Ovary (tissue), 9 donors: ENCODE data around the gene ZNF234. TPM values are rescaled to one million over a fixed set of nuclear protein-coding genes. Genes with fewer than 3 reads are reported as not detected.
"Not testable (repeated sequence)": the region's sequence is repeated elsewhere in the genome, so short reads cannot be mapped to it uniquely, and the experiment has no call there.

ENCODE experiments used
- DNase-seq, 5 donors: peaks; one replicate each; pipeline ENCODE4 v3.0.0-alpha.2; 2019 to 2020
- H3K27ac ChIP-seq, 2 donors: fragments of 200-600 bp; one replicate each; pipeline versions ENCODE4 v1.5.1 to v1.8.0; 2019 to 2022
- H3K27me3 ChIP-seq: fragments of 200-600 bp; one replicate; pipeline ENCODE4 v1.8.0; 2022
- H3K36me3 ChIP-seq: fragments of 200-600 bp; sonication (generic); one replicate; pipeline ENCODE4 v1.5.1; 2019
- H3K4me1 ChIP-seq: one replicate; pipeline ENCODE4 v1.8.1; 2013; ENCODE audit warnings: mild to moderate bottlenecking, moderate library complexity; ENCODE audit not compliant: insufficient read depth
- H3K4me3 ChIP-seq: fragments of 200-600 bp; sonication (generic); one replicate; pipeline ENCODE4 v1.5.1; 2017
- H3K9me3 ChIP-seq, 2 donors: fragments of 200-600 bp in 1 of 2; sonication (generic) in 1 of 2; one replicate each; pipeline versions ENCODE4 v1.5.1 to v1.8.1; 2013 to 2019; ENCODE audit warnings: mild to moderate bottlenecking in 1 of 2, moderate library complexity in 1 of 2
- CTCF ChIP-seq, 3 donors: fragments of 450-650 bp in 2 of 3; fragments of 200-600 bp in 1 of 3; IDR thresholded peaks; one replicate each; pipeline versions ENCODE4 v1.5.1 to v1.8.0; 2016 to 2022; ENCODE audit warnings: antibody characterized with exemption in 3 of 3, mild to moderate bottlenecking in 1 of 3
- EP300 ChIP-seq: sonication (generic); formaldehyde crosslinking; IDR thresholded peaks from one replicate; pipeline ENCODE4 v1.6.1; 2017; ENCODE audit warnings: antibody characterized with exemption
- POLR2A ChIP-seq: fragments of 450-650 bp; IDR thresholded peaks from one replicate; pipeline ENCODE4 v1.6.1; 2017; ENCODE audit warnings: antibody characterized with exemption, mild to moderate bottlenecking, moderate library complexity
- WGBS, 3 donors: extraction: QIAGEN DNeasy Blood & Tissue Kit in 1 of 3; methylation state at CpG; one replicate each; pipeline versions ENCODE4 v1.1.5 to v1.1.7; 2013 to 2017; 5-methylcytosine and 5-hydroxymethylcytosine counted together
- intact Hi-C, 4 donors: fragments of 100-400 bp; cut with DNase I; formaldehyde crosslinking; loops; one replicate each; pipeline versions ENCODE4 v1.11.0 to v1.15.1; 2022 to 2023
- polyA plus RNA-seq, 2 donors: library from polyadenylated mRNA; stranded (reverse); fragments of 200-250 nt in 1 of 2; fragments of 350-450 nt in 1 of 2; fragmentation: Illumina TruSeq in 1 of 2; extraction: RNeasy Lipid Tissue Mini Kit (QIAGEN cat#74804) in 1 of 2; gene quantifications; one replicate each; pipeline ENCODE4 v1.2.3, GENCODE V29; 2013 to 2014
- total RNA-seq, 7 donors: library from RNA; depleted of rRNA in 2 of 7; stranded (reverse); fragments of >200 nt in 2 of 7; fragmentation: NEBNext Ultra II Directional in 3 of 7; extraction: Animal tissue kit (Norgen Biotek cat#: 25700) in 3 of 7; gene quantifications; one replicate each; pipeline versions ENCODE4 v1.1.0 to v1.2.4, GENCODE V29; 2016 to 2023
- donor health status: DM: no; HTN: no; CAD: no; lungs with moderate emphysema.
- donor health status: DM: no; HTN: no; CAD: no.
- donor health status: Bipolar disorder and iron deficiency.
- donor health status: DM: yes; HTN: yes; CAD: no.
- donor health status: DM: no; HTN: no; CAD: no.
- donor health status: DM: yes; HTN: yes; CAD: no.

The ZNF234 gene
- total and polyA plus RNA-seq, 9 donors = 4.2 to 14.4 (median 10.4) TPM

- no peaks in the 10 kb centered on the region for H3K9me3 ChIP-seq
- peak in 2 of 5 donors; percentile 18 to 28 for DNase-seq
Measured at GRCh38 chr19:44113784-44114390, 27.5 kb upstream of the ZNF234 start.

GRCh38 chr19:44121162-44121561 is 20.2 kb upstream of the ZNF234 start:
- H3K9me3 ChIP-seq = peaks cover 0 to 27% of the 10 kb centered on the region in 2 donors

More at GRCh38 chr19:44113784-44114390, 27.5 kb upstream of the ZNF234 start:
- Histone ChIP-seq H3K27ac (peak overlapping the region in 1 of 2 donors; percentile 50), H3K27me3 (no peaks in the 10 kb centered on the region), H3K36me3 (no peaks in the 10 kb centered on the region), H3K4me3 (peak overlapping the region; percentile 77), H3K4me1 (peaks cover 8% of the 10 kb centered on the region)
- WGBS, 3 donors = 1 to 3% (median 2%) methylated on average over 18 of the region's 18 CpGs
- TF ChIP-seq CTCF (IDR thresholded peaks at IDR 0.05) (no peak), POLR2A (no peak), EP300 (no peak)
- intact Hi-C loops = loop anchor here in 2 of 4 donors (5.0 to 10.0 kb wide), 3 partner anchors 48 to 109 kb away; partner anchors contain the start of genes ZNF223 (in 1 of the 2) and ZNF230 (in 1 of the 2)

DNA sequence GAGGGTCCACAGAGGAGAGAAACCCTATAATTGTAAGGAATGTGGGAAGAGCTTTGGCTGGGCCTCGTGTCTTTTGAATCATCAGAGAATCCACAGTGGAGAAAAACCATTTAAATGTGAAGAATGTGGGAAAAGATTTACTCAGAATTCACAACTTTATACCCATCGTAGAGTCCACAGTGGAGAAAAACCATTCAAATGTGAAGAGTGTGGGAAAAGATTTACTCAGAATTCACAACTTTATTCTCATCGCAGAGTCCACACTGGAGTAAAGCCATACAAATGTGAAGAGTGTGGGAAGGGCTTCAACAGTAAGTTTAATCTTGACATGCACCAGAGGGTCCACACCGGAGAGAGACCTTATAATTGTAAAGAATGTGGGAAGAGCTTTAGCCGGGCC is 9.4 kb upstream of the ZNF234 start:
- Histone ChIP-seq H3K4me3 (no peak overlapping the region), H3K4me1 (no peaks in the 10 kb centered on the region), H3K27me3 (no peaks in the 10 kb centered on the region), H3K9me3 (peaks cover 3 to 44% of the 10 kb centered on the region in 2 donors), H3K36me3 (no peaks in the 10 kb centered on the region), H3K27ac (no peak overlapping the region)
- intact Hi-C loops = no loop called here
- no peak for DNase-seq
- TF ChIP-seq EP300 = no peak
- no peak for TF ChIP-seq CTCF (IDR thresholded peaks at IDR 0.05)
- TF ChIP-seq POLR2A = no peak
- WGBS, 3 donors = 93% methylated on average over 5 of the region's 5 CpGs

More at GRCh38 chr19:44121162-44121561, 20.2 kb upstream of the ZNF234 start:
- H3K4me1 ChIP-seq, H3K27me3 ChIP-seq, intact Hi-C loops, DNase-seq, H3K4me3 ChIP-seq, H3K36me3 ChIP-seq, H3K27ac ChIP-seq: not testable (repeated sequence)
- 96 to 97% (median 96%) methylated on average over 4 of the region's 4 CpGs for WGBS, 3 donors

- Histone ChIP-seq H3K4me3 (peak overlapping the region; percentile 70), H3K4me1 (peaks cover 3% of the 10 kb centered on the region), H3K27ac (no peak overlapping the region), H3K27me3 (no peaks in the 10 kb centered on the region), H3K36me3 (no peaks in the 10 kb centered on the region), H3K9me3 (no peaks in the 10 kb centered on the region)
- 1 to 2% (median 2%) methylated on average over 13 of the region's 13 CpGs for WGBS, 3 donors
- no peak for TF ChIP-seq POLR2A
- TF ChIP-seq EP300 = no peak
- no peak for TF ChIP-seq CTCF (IDR thresholded peaks at IDR 0.05)
- intact Hi-C loops = no loop called here
- DNase-seq = peak in 2 of 5 donors; percentile 10 to 20
Measured at GRCh38 chr19:44142059-44142433, 692 bp downstream of the ZNF234 start.

GRCh38 chr19:44149776-44150175 is 8.4 kb downstream of the ZNF234 start:
- no peak for DNase-seq
- Histone ChIP-seq H3K36me3 (peaks cover 4% of the 10 kb centered on the region), H3K27ac (no peak overlapping the region), H3K4me1 (no peaks in the 10 kb centered on the region), H3K9me3 (peaks cover 0 to 51% of the 10 kb centered on the region in 2 donors), H3K4me3 (no peak overlapping the region), H3K27me3 (no peaks in the 10 kb centered on the region)
- 97 to 99% (median 98%) methylated on average over 4 of the region's 4 CpGs for WGBS, 3 donors
- TF ChIP-seq EP300 (no peak), CTCF (IDR thresholded peaks at IDR 0.05) (no peak), POLR2A (no peak)
- intact Hi-C loops = no loop called here
